SK-N-SH (cell line): Measurements from ENCODE around the gene HDAC7. TPM values are rescaled to one million over a fixed set of nuclear protein-coding genes. Genes with fewer than 3 reads are reported as not detected.

Experiments used
- CTCF ChIA-PET: fragments of 300-600, 350-600 bp; formaldehyde crosslinking; extraction: SDS; loops from one replicate; lab custom pipeline; 2021; lab: Yijun Ruan, JAX
- POLR2A ChIA-PET: fragments of 350-600 bp; sonication (Branson Sonifier 250); formaldehyde crosslinking; extraction: SDS; loops from one replicate; lab custom pipeline; 2020; ENCODE audit warnings: antibody characterized with exemption, inconsistent platforms; lab: Yijun Ruan, JAX
- DNase-seq: peaks from one replicate; pipeline ENCODE4 v3.0.0; 2012
- H2AFZ ChIP-seq: fragments of 200-600 bp; sonication (generic); 2 replicates; pipeline ENCODE4 v1.8.1; 2016; ENCODE audit warnings: antibody characterized with exemption, mild to moderate bottlenecking, low read depth
- H3F3A ChIP-seq: fragments of 200-600 bp; sonication (generic); replicated peaks from 2 replicates; pipeline ENCODE3; 2016; ENCODE audit warnings: antibody characterized with exemption, mild to moderate bottlenecking; ENCODE audit not compliant: insufficient read depth
- H3K27ac ChIP-seq, 2 experiments: fragments of 200-500 bp in 1 of 2; fragments of 200-600 bp in 1 of 2; sonication (Bioruptor generic) in 1 of 2; sonication (generic), shearing (Covaris generic) in 1 of 2; 2 replicates each; pipeline versions ENCODE4 v1.5.1 to v1.6.1; 2014 to 2016; ENCODE audit warnings: low read depth in 2 of 2, inconsistent platforms in 1 of 2, low read length in 1 of 2, mild to moderate bottlenecking in 1 of 2, mixed read lengths in 1 of 2
- H3K27me3 ChIP-seq: fragments of 200-600 bp; sonication (generic), shearing (Covaris generic); 2 replicates; pipeline ENCODE4 v1.6.1; 2016; ENCODE audit warnings: mixed run types; ENCODE audit not compliant: insufficient read depth
- H3K36me3 ChIP-seq, 2 experiments: fragments of 200-500 bp in 1 of 2; fragments of 200-600 bp in 1 of 2; sonication (Bioruptor generic) in 1 of 2; sonication (generic) in 1 of 2; replicated peaks in 1 of 2; 2 replicates each; pipeline versions ENCODE3 to v1.5.1; 2014 to 2016; ENCODE audit warnings: low read length in 1 of 2, mild to moderate bottlenecking in 1 of 2; ENCODE audit not compliant: insufficient read depth in 2 of 2, control insufficient read depth in 1 of 2
- H3K4me1 ChIP-seq, 2 experiments: fragments of 200-500 bp in 1 of 2; fragments of 200-600 bp in 1 of 2; sonication (Bioruptor generic) in 1 of 2; sonication (generic), shearing (Covaris generic) in 1 of 2; 2 replicates each; pipeline versions ENCODE4 v1.5.1 to v1.6.1; 2014 to 2016; ENCODE audit warnings: low read depth in 1 of 2, low read length in 1 of 2, mixed run types in 1 of 2; ENCODE audit not compliant: insufficient read depth in 2 of 2, control insufficient read depth in 1 of 2
- H3K4me2 ChIP-seq: fragments of 200-600 bp; sonication (generic), shearing (Covaris generic); 2 replicates; pipeline ENCODE4 v1.6.1; 2017; ENCODE audit warnings: mixed run types
- H3K4me3 ChIP-seq, 2 experiments: fragments of 200-500 bp in 1 of 2; fragments of 200-600 bp in 1 of 2; sonication (Bioruptor generic) in 1 of 2; sonication (generic), shearing (Covaris generic) in 1 of 2; 2 replicates each; pipeline versions ENCODE4 v1.5.1 to v1.8.1; 2014 to 2016; ENCODE audit warnings: low read depth in 2 of 2, inconsistent platforms in 1 of 2, low read length in 1 of 2, mild to moderate bottlenecking in 1 of 2, mixed read lengths in 1 of 2, moderate library complexity in 1 of 2
- H3K79me2 ChIP-seq: fragments of 200-600 bp; sonication (generic); 2 replicates; pipeline ENCODE4 v1.8.1; 2017; ENCODE audit warnings: mild to moderate bottlenecking; ENCODE audit not compliant: insufficient read depth
- H3K9ac ChIP-seq: fragments of 200-600 bp; sonication (generic); 2 replicates; pipeline ENCODE4 v1.6.1; 2017; ENCODE audit warnings: mixed run types
- H3K9me2 ChIP-seq: fragments of 200-600 bp; sonication (generic); 2 replicates; pipeline ENCODE4 v1.6.1; 2017; ENCODE audit warnings: mixed run types
- H3K9me3 ChIP-seq: fragments of 200-600 bp; sonication (generic); 2 replicates; pipeline ENCODE4 v1.6.1; 2017; ENCODE audit warnings: mixed run types, mild to moderate bottlenecking, moderate library complexity
- H4K20me1 ChIP-seq: fragments of 200-600 bp; sonication (generic); 2 replicates; pipeline ENCODE4 v1.6.1; 2017; ENCODE audit warnings: mild to moderate bottlenecking, mixed run types; ENCODE audit not compliant: insufficient read depth
- CHD2 ChIP-seq: fragments of 150-350 bp; IDR thresholded peaks from 2 replicates; pipeline ENCODE4 v1.6.1; 2018; ENCODE audit warnings: low read length; ENCODE audit not compliant: partially characterized antibody
- CTCF ChIP-seq: fragments of 200-600 bp; sonication (generic); IDR thresholded peaks from 2 replicates; pipeline ENCODE4 v1.6.1; 2017; ENCODE audit warnings: antibody characterized with exemption, mild to moderate bottlenecking, moderate library complexity
- ELF1 ChIP-seq: IDR thresholded peaks from 2 replicates; pipeline ENCODE4 v1.4.0; 2012
- EP300 ChIP-seq, 2 experiments: IDR thresholded peaks; 2 replicates each; pipeline versions ENCODE4 v1.4.0 to v1.6.1; 2012; ENCODE audit warnings: borderline replicate concordance in 1 of 2, low read depth in 1 of 2, low read length in 1 of 2
- EZH2phosphoT487 ChIP-seq: fragments of 200-600 bp; sonication (generic); IDR thresholded peaks from 2 replicates; pipeline ENCODE4 v1.6.1; 2017; ENCODE audit warnings: low read depth, mixed run types, mild to moderate bottlenecking, antibody characterized with exemption, moderate library complexity, borderline replicate concordance
- FOXJ3 ChIP-seq: sonication (generic); formaldehyde crosslinking; IDR thresholded peaks from 2 replicates; pipeline ENCODE4 v1.5.1; 2020; ENCODE audit warnings: mild to moderate bottlenecking, missing genetic modification reagents
- JUND ChIP-seq: IDR thresholded peaks from 2 replicates; pipeline ENCODE4 v1.4.0; 2012
- MEF2A ChIP-seq: IDR thresholded peaks from 2 replicates; pipeline ENCODE4 v1.4.0; 2012; ENCODE audit warnings: low read depth, borderline replicate concordance
- NFIC ChIP-seq: IDR thresholded peaks from 2 replicates; pipeline ENCODE4 v1.4.0; 2012; ENCODE audit warnings: borderline replicate concordance
- NRF1 ChIP-seq: IDR thresholded peaks from 2 replicates; pipeline ENCODE4 v1.6.1; 2012; ENCODE audit warnings: low read depth, mild to moderate bottlenecking, low read length
- PBX3 ChIP-seq: IDR thresholded peaks from 2 replicates; pipeline ENCODE4; 2012
- POLR2AphosphoS5 ChIP-seq: IDR thresholded peaks from 2 replicates; pipeline ENCODE4 v1.6.1; 2012; ENCODE audit warnings: low read depth, low read length
- RAD21 ChIP-seq: IDR thresholded peaks from 2 replicates; pipeline ENCODE4 v1.6.1; 2012; ENCODE audit warnings: mild to moderate bottlenecking, low read length
- RFX5 ChIP-seq: IDR thresholded peaks from 2 replicates; pipeline ENCODE4 v1.6.1; 2012; ENCODE audit warnings: mild to moderate bottlenecking, improper control_type of control experiment, low read length
- SMC3 ChIP-seq: IDR thresholded peaks from 2 replicates; pipeline ENCODE4 v1.6.1; 2012; ENCODE audit warnings: low read depth, low read length, improper control_type of control experiment
- TCF12 ChIP-seq: IDR thresholded peaks from 2 replicates; pipeline ENCODE4 v1.4.0; 2012
- TEAD4 ChIP-seq: IDR thresholded peaks from 2 replicates; pipeline ENCODE4 v1.4.0; 2012; ENCODE audit warnings: mild to moderate bottlenecking, borderline replicate concordance; ENCODE audit not compliant: insufficient read depth
- USF1 ChIP-seq: IDR thresholded peaks from 2 replicates; pipeline ENCODE4 v1.4.0; 2012; ENCODE audit warnings: low read depth, borderline replicate concordance
- ZBTB33 ChIP-seq: IDR thresholded peaks from 2 replicates; pipeline ENCODE4 v1.4.0; 2012; ENCODE audit warnings: low read depth, borderline replicate concordance
- WGBS: methylation state at CpG from one replicate; pipeline ENCODE4 v1.1.6; 2017; ENCODE audit warnings: low lambda C conversion rate; 5-methylcytosine and 5-hydroxymethylcytosine counted together
- polyA plus RNA-seq, 3 experiments: library from polyadenylated mRNA; depleted of rRNA; stranded (reverse); fragments of >200 nt; gene quantifications; 2 replicates each; pipeline ENCODE4 v1.2.3, GENCODE V29; 2012

HDAC7 gene
- polyA plus RNA-seq, 1 of the 3 experiments (the other 2 are of a cell fraction), result 51.0 TPM

- CTCF ChIA-PET, result interaction anchor here (1.2 to 25.6 kb wide), 6 partner anchors 16 to 132 kb away, joined by 3 to 458 read pairs (median 160); partner anchors contain the start of genes RPAP3 and SLC48A1
Measured at GRCh38 chr12:47844264-47845019, 24.7 kb upstream of the HDAC7 start.

More at GRCh38 chr12:47844264-47845019, 24.7 kb upstream of the HDAC7 start:
- DNase-seq, result no peak
- H3K4me2 ChIP-seq, result no peak overlapping the region
- no peak for TF ChIP-seq CTCF
- TF ChIP-seq RAD21, result no peak
- no peak for TF ChIP-seq SMC3
- no peak for TF ChIP-seq FOXJ3 (CRISPR knock-in tag)
- TF ChIP-seq EZH2phosphoT487, result no peak
- no peak for TF ChIP-seq POLR2AphosphoS5
- TF ChIP-seq RFX5, result no peak
- no peak for TF ChIP-seq ELF1
- no peak for TF ChIP-seq CHD2
- TF ChIP-seq PBX3, result no peak
- no peak for TF ChIP-seq MEF2A
- no peak for TF ChIP-seq TCF12
- TF ChIP-seq ZBTB33, result no peak
- TF ChIP-seq EP300 (IDR thresholded peaks at IDR 0.05; ENCODE audit: borderline replicate concordance in 1 of 2, low read depth in 1 of 2, low read length in 1 of 2), result no peak
- no peak for TF ChIP-seq JUND
- TF ChIP-seq USF1, result no peak
- TF ChIP-seq NFIC, result no peak
- TF ChIP-seq NRF1, result no peak
- TF ChIP-seq TEAD4, result no peak
- no peaks in the 10 kb centered on the region for H3K9me3 ChIP-seq
- no peaks in the 10 kb centered on the region for H3K9me2 ChIP-seq
- no peak overlapping the region for H3K9ac ChIP-seq
- H3K27ac ChIP-seq, result no peak overlapping the region
- H3K4me1 ChIP-seq, result peaks cover 0 to 8% of the 10 kb centered on the region in 2 experiments; a peak in 1 of 4 replicates
- POLR2A ChIA-PET, result no interaction called here
- H3K4me3 ChIP-seq, result no peak overlapping the region
- H3K79me2 ChIP-seq, result no peaks in the 10 kb centered on the region
- H3F3A ChIP-seq, result no peaks in the 10 kb centered on the region
- WGBS, result 63% methylated on average over 14 of the region's 28 CpGs
- no peaks in the 10 kb centered on the region for H4K20me1 ChIP-seq
- H3K36me3 ChIP-seq, result no peaks in the 10 kb centered on the region
- H3K27me3 ChIP-seq, result no peaks in the 10 kb centered on the region; the same call in 1 of the 2 replicates
- H2AFZ ChIP-seq, result no peak overlapping the region
